Lower lobe of right lung (tissue), 2 donors: ENCODE measurements around the gene HOOK2. TPM values are rescaled to one million over a fixed set of nuclear protein-coding genes. Genes with fewer than 3 reads are reported as not detected.

Source experiments
- ATAC-seq, 2 donors: fragments of 200-7000 bp; cut with Tn5 transposase; one replicate each; pipeline ENCODE4 v1.9.1; 2020 to 2022; ENCODE audit warnings: mild to moderate bottlenecking in 2 of 2, moderate library complexity in 2 of 2
- DNase-seq: peaks from one replicate; pipeline ENCODE4 v3.0.0-alpha.2; 2020
- H3K27ac ChIP-seq: fragments of 200-600 bp; one replicate; pipeline ENCODE4 v1.8.0; 2022
- H3K27me3 ChIP-seq: fragments of 200-600 bp; one replicate; pipeline ENCODE4 v1.8.0; 2022; ENCODE audit warnings: low read depth
- H3K36me3 ChIP-seq: fragments of 200-600 bp; one replicate; pipeline ENCODE4 v1.8.0; 2022; ENCODE audit warnings: mild to moderate bottlenecking
- H3K4me1 ChIP-seq: fragments of 200-600 bp; one replicate; pipeline ENCODE4 v1.8.0; 2022
- H3K4me3 ChIP-seq: fragments of 200-600 bp; one replicate; pipeline ENCODE4 v1.8.0; 2022; ENCODE audit warnings: mild to moderate bottlenecking
- H3K9me3 ChIP-seq: fragments of 200-600 bp; one replicate; pipeline ENCODE4 v1.8.0; 2022
- CTCF ChIP-seq: fragments of 200-600 bp; IDR thresholded peaks from one replicate; pipeline ENCODE4 v1.8.0; 2022; ENCODE audit warnings: antibody characterized with exemption, mild to moderate bottlenecking
- intact Hi-C: fragments of 100-400 bp; cut with DNase I; formaldehyde crosslinking; loops from one replicate; pipeline ENCODE4 v1.11.0; 2022
- total RNA-seq: library from RNA; stranded (reverse); fragmentation: NEBNext Ultra II Directional; extraction: Animal tissue kit (Norgen Biotek cat#: 25700); gene quantifications from one replicate; pipeline ENCODE4 v1.2.1, GENCODE V29; 2021
- donor health status: DM: no; HTN: yes; CAD: no; lungs with severe emphysema.

HOOK2 gene
- total RNA-seq, 1 donor from 2014 or later: 57.5 TPM

GRCh38 chr19:12784871-12785430, 9.6 kb upstream of the HOOK2 start:
- Histone ChIP-seq H3K9me3 (no peaks in the 10 kb centered on the region), H3K27me3 (no peaks in the 10 kb centered on the region), H3K36me3 (no peaks in the 10 kb centered on the region), H3K4me1 (peaks cover 82% of the 10 kb centered on the region), H3K27ac (peak overlapping the region; percentile 99), H3K4me3 (peak overlapping the region; percentile 14)
- TF ChIP-seq CTCF: no peak
- intact Hi-C loops: no loop called here
- DNase-seq (no peak), ATAC-seq (no peak)

GRCh38 chr19:12784394-12784870, 9.1 kb upstream of the HOOK2 start:
- no peaks in the 10 kb centered on the region for H3K27me3 ChIP-seq
- TF ChIP-seq CTCF: no peak
- DNase-seq: no peak
- H3K9me3 ChIP-seq: no peaks in the 10 kb centered on the region
- no peaks in the 10 kb centered on the region for H3K36me3 ChIP-seq
- H3K4me3 ChIP-seq: peak overlapping the region; percentile 14
- ATAC-seq: no peak
- peaks cover 86% of the 10 kb centered on the region for H3K4me1 ChIP-seq
- intact Hi-C loops: no loop called here
- peak overlapping the region; percentile 99 for H3K27ac ChIP-seq

- Histone ChIP-seq H3K4me1 (peaks cover 86% of the 10 kb centered on the region), H3K4me3 (peak overlapping the region; percentile 58), H3K27ac (peak overlapping the region; percentile 99), H3K27me3 (no peaks in the 10 kb centered on the region), H3K36me3 (no peaks in the 10 kb centered on the region), H3K9me3 (no peaks in the 10 kb centered on the region)
- DNase-seq (peak; percentile 84), ATAC-seq (peak; percentile 28 to 40)
- no peak for TF ChIP-seq CTCF
- intact Hi-C loops: no loop called here
Measured at GRCh38 chr19:12783849-12784393, 8.6 kb upstream of the HOOK2 start.

GRCh38 chr19:12783291-12783848, 8.0 kb upstream of the HOOK2 start:
- no peaks in the 10 kb centered on the region for H3K36me3 ChIP-seq
- no peak for DNase-seq
- no peaks in the 10 kb centered on the region for H3K27me3 ChIP-seq
- no peak for ATAC-seq
- peak overlapping the region; percentile 58 for H3K4me3 ChIP-seq
- no peaks in the 10 kb centered on the region for H3K9me3 ChIP-seq
- no peak for TF ChIP-seq CTCF
- intact Hi-C loops: no loop called here
- peak overlapping the region; percentile 99 for H3K27ac ChIP-seq
- H3K4me1 ChIP-seq: peaks cover 86% of the 10 kb centered on the region

- Histone ChIP-seq H3K27ac (peak overlapping the region; percentile 99), H3K9me3 (no peaks in the 10 kb centered on the region), H3K4me1 (peaks cover 85% of the 10 kb centered on the region), H3K4me3 (peak overlapping the region; percentile 58), H3K36me3 (no peaks in the 10 kb centered on the region), H3K27me3 (no peaks in the 10 kb centered on the region)
- ATAC-seq: peak; percentile 70 to 77
- peak; percentile 94 for DNase-seq
- intact Hi-C loops: no loop called here
- TF ChIP-seq CTCF: peak; percentile 23
Measured at GRCh38 chr19:12782424-12783290, 7.3 kb upstream of the HOOK2 start.
